ENCODE measurements around the gene RAB26. TPM values are rescaled to one million over a fixed set of nuclear protein-coding genes. Genes with fewer than 3 reads are reported as not detected.

RAB26 gene
- polyA plus RNA-seq, 1 donor (not counting 4 experiments of a cell fraction or from before 2014, with no cell fraction given) = 0.58 TPM

DNA sequence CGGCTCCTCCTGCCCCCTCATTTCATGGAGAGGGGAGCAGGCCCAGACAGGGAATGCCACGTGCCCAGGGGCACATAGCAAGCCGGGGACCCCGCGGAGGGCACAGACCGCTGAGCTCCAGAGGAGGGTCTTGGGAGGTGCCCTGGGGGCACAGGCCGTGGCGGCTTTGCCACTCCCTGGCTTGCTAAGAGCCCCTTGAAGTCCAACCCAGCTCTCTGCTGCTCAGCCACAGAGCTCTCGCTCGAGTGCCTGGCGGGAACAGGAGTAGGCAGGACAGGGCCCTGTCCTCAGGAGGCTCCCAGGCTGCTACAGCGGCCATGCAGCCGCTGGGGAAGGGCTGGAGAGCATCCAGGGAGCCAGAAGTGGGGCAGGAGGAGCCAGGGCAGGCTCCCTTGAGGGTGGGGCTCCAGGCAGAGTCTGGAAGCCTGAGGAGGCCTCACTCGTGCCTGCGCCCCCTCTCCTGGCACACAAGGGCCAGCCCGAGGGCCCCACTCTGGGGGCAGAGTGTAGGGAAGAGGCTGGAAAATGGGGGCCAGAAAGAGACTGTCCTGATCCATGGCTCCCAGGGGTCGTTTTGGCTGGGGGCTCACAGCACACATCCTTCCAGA lies 4.4 kb upstream of the RAB26 start:
- Histone ChIP-seq H3K9me3 (ENCODE audit: control insufficient read depth, low read depth, low read length) (no peaks in the 10 kb centered on the region), H3K27ac (ENCODE audit: control insufficient read depth, insufficient read depth, low read length) (no peak overlapping the region), H3K79me2 (ENCODE audit: control insufficient read depth, insufficient read depth, low read length) (no peaks in the 10 kb centered on the region), H3K4me2 (ENCODE audit: control insufficient read depth, extremely low read depth, insufficient read depth, low read depth, low read length) (no peak overlapping the region), H3K4me1 (ENCODE audit: control insufficient read depth, extremely low read depth, insufficient read depth, low read length) (peaks cover 5% of the 10 kb centered on the region), H3K27me3 (ENCODE audit: control insufficient read depth, extremely low read depth, insufficient read depth, low read length) (no peaks in the 10 kb centered on the region), H3K36me3 (ENCODE audit: control insufficient read depth in 2 of 2, extremely low read depth in 1 of 2, insufficient read depth in 2 of 2, low read length in 2 of 2) (no peaks in the 10 kb centered on the region), H3K4me3 (ENCODE audit: control insufficient read depth in 2 of 3, extremely low read depth in 1 of 3, insufficient read depth in 2 of 3, low read depth in 1 of 3, low read length in 3 of 3) (no peak overlapping the region), H3K9ac (ENCODE audit: control insufficient read depth, extremely low read depth, insufficient read depth, low read length) (no peak overlapping the region), H2AFZ (ENCODE audit: control insufficient read depth, low read length) (no peak overlapping the region), H4K20me1 (ENCODE audit: control insufficient read depth, extremely low read depth, insufficient read depth, low read length) (no peaks in the 10 kb centered on the region), H3K9me1 (ENCODE audit: control insufficient read depth, extremely low read depth, insufficient read depth, low read length) (no peaks in the 10 kb centered on the region)
- FAIRE-seq = no peak
- no peak for DNase-seq (ENCODE audit: low read depth, low spot score)
- dilution Hi-C loops (cut with MboI; ENCODE audit: extremely low pct_ligation_motif_present, low sequenced_read_pairs) = no loop called here
- TF ChIP-seq, protein P1, sequence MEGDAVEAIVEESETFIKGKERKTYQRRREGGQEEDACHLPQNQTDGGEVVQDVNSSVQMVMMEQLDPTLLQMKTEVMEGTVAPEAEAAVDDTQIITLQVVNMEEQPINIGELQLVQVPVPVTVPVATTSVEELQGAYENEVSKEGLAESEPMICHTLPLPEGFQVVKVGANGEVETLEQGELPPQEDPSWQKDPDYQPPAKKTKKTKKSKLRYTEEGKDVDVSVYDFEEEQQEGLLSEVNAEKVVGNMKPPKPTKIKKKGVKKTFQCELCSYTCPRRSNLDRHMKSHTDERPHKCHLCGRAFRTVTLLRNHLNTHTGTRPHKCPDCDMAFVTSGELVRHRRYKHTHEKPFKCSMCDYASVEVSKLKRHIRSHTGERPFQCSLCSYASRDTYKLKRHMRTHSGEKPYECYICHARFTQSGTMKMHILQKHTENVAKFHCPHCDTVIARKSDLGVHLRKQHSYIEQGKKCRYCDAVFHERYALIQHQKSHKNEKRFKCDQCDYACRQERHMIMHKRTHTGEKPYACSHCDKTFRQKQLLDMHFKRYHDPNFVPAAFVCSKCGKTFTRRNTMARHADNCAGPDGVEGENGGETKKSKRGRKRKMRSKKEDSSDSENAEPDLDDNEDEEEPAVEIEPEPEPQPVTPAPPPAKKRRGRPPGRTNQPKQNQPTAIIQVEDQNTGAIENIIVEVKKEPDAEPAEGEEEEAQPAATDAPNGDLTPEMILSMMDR (optimal IDR thresholded peaks at IDR 0.05 in 1 of 3, IDR thresholded peaks at IDR 0.05 in 1 of 3, conservative IDR thresholded peaks at IDR 0.05 in 1 of 3; ENCODE audit: extremely low read depth in 1 of 3, insufficient read depth in 2 of 3, low read length in 3 of 3) = no peak
- TF ChIP-seq EZH2 (IDR thresholded peaks at IDR 0.05; ENCODE audit: low read length) = no peak

DNA sequence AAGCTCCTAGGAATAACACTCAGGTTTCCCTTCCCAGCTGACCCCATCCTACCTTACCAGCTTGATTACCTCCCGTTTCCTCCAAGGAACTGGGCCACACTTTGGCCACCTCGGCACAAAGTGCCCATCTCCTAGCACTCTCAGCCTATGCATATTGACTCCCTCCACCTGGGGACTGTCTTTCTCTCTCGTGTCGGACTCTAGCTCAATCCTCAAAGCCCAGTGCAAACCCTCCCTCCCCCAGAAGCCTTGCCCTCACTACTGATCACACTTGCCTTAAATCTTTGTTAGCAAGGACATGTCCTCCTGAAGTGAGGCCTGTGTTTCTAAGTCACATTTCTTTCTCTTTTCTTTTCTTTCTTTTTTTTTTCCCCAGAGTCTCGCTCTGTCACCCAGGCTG lies 2.6 kb upstream of the RAB26 start:
- Histone ChIP-seq H2AFZ (ENCODE audit: control insufficient read depth, low read length) (no peak overlapping the region), H3K4me1 (ENCODE audit: control insufficient read depth, extremely low read depth, insufficient read depth, low read length) (peaks cover 20% of the 10 kb centered on the region), H3K27ac (ENCODE audit: control insufficient read depth, insufficient read depth, low read length) (no peak overlapping the region), H3K4me3 (ENCODE audit: control insufficient read depth in 2 of 3, extremely low read depth in 1 of 3, insufficient read depth in 2 of 3, low read depth in 1 of 3, low read length in 3 of 3) (no peak overlapping the region), H3K4me2 (ENCODE audit: control insufficient read depth, extremely low read depth, insufficient read depth, low read depth, low read length) (no peak overlapping the region), H3K9me3 (ENCODE audit: control insufficient read depth, low read depth, low read length) (no peaks in the 10 kb centered on the region), H3K27me3 (ENCODE audit: control insufficient read depth, extremely low read depth, insufficient read depth, low read length) (no peaks in the 10 kb centered on the region), H3K9me1 (ENCODE audit: control insufficient read depth, extremely low read depth, insufficient read depth, low read length) (no peaks in the 10 kb centered on the region), H3K36me3 (ENCODE audit: control insufficient read depth in 2 of 2, extremely low read depth in 1 of 2, insufficient read depth in 2 of 2, low read length in 2 of 2) (no peaks in the 10 kb centered on the region), H4K20me1 (ENCODE audit: control insufficient read depth, extremely low read depth, insufficient read depth, low read length) (peaks cover 14% of the 10 kb centered on the region), H3K79me2 (ENCODE audit: control insufficient read depth, insufficient read depth, low read length) (no peaks in the 10 kb centered on the region), H3K9ac (ENCODE audit: control insufficient read depth, extremely low read depth, insufficient read depth, low read length) (no peak overlapping the region)
- DNase-seq (ENCODE audit: low read depth, low spot score) (no peak), FAIRE-seq (no peak)
- TF ChIP-seq, protein P1 (optimal IDR thresholded peaks at IDR 0.05 in 1 of 3, IDR thresholded peaks at IDR 0.05 in 1 of 3, conservative IDR thresholded peaks at IDR 0.05 in 1 of 3; ENCODE audit: extremely low read depth in 1 of 3, insufficient read depth in 2 of 3, low read length in 3 of 3) = no peak
- no peak for TF ChIP-seq EZH2 (IDR thresholded peaks at IDR 0.05; ENCODE audit: low read length)
- dilution Hi-C loops (cut with MboI; ENCODE audit: extremely low pct_ligation_motif_present, low sequenced_read_pairs) = no loop called here
